C4-2B (cell line): Measurements from ENCODE around the gene RTN1.

Experiments
- CTCF ChIP-seq: fragments of 450-650 bp; conservative IDR thresholded peaks from 2 replicates; pipeline ENCODE4 v1.5.1; 2017; ENCODE audit warnings: mild to moderate bottlenecking
- ZFX ChIP-seq: fragments of 450-650 bp; IDR thresholded peaks from 2 replicates; pipeline ENCODE4 v1.6.1; 2017

- TF ChIP-seq CTCF: no peak
- TF ChIP-seq ZFX: no peak
Measured at GRCh38 chr14:59849411-59850130, 21.0 kb downstream of the RTN1 start.
